Vagina (tissue), 2 donors: ENCODE measurements around the gene CASKIN2.

Source experiments
- CTCF ChIP-seq, 3 experiments: fragments of 450-650 bp in 2 of 3; fragments of 200-600 bp in 1 of 3; sonication (generic) in 1 of 3; IDR thresholded peaks; one replicate each; pipeline ENCODE4 v1.5.1; 2017 to 2019; ENCODE audit warnings: antibody characterized with exemption in 3 of 3, mild to moderate bottlenecking in 2 of 3, moderate library complexity in 2 of 3
- POLR2AphosphoS5 ChIP-seq, 2 donors: sonication (generic); formaldehyde crosslinking; IDR thresholded peaks; one replicate each; pipeline ENCODE4 v1.9.0; 2017; ENCODE audit warnings: antibody characterized with exemption in 2 of 2, mild to moderate bottlenecking in 2 of 2, low read depth in 1 of 2; ENCODE audit not compliant: insufficient read depth in 1 of 2

GRCh38 chr17:75486151-75486550 is 29.2 kb downstream of the CASKIN2 start:
- TF ChIP-seq CTCF (IDR thresholded peaks at IDR 0.05) (no peak), POLR2AphosphoS5 (IDR thresholded peaks at IDR 0.05; ENCODE audit: insufficient read depth in 1 of 2, low read depth in 1 of 2) (no peak)
